ENCODE measurements around the gene TTC7B.

DNA sequence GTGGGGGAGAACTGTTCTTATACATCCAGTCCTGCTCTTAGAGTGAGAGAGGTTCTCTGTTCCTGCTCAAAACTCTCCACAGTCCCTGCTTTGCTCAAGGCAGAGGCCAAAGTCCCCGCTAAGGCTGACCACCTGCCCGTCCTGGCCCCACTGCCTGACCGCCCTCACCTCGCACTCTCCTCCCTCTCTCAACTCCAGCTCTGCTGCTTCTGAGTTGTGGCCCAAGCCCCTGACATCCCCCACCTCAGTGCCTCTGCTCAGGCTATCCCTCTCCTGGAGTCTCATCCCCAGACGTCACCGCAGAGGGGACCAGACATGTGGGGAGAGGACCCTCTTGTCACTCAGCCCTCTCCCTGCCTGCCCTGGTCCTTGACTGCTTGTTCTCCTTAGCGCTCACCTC lies 308.8 kb downstream of the TTC7B start:
- TF ChIP-seq SUZ12 (IDR thresholded peaks at IDR 0.05; ENCODE audit: extremely low read depth, insufficient read depth, insufficient read length) (no peak), YY1 (IDR thresholded peaks at IDR 0.05; ENCODE audit: insufficient read depth, insufficient read length) (no peak), ZNF274 (IDR thresholded peaks at IDR 0.05; ENCODE audit: low read depth, low read length) (no peak)

All from NT2/D1 (cell line).